ENCODE data around the gene HIP1. TPM values are rescaled to one million over a fixed set of nuclear protein-coding genes. Genes with fewer than 3 reads are reported as not detected.
A peak's percentile ranks its signal among the peaks of the same experiment; 100 is the strongest.
"Not testable (repeated sequence)": the region's sequence is repeated elsewhere in the genome, so short reads cannot be mapped to it uniquely, and the experiment has no call there.

HIP1 gene
- total RNA-seq (2022) (13.7 and 14.8 TPM in 2 replicates), Bru-seq, nascent RNA (percentile 41 among the genes with signal in this experiment), BruChase-seq, experiment 1, labeled RNA remaining after a 2-hour chase (percentile 42 among the genes with signal in this experiment), BruChase-seq, experiment 2, labeled RNA remaining after a 6-hour chase (percentile 47 among the genes with signal in this experiment)
- long read RNA-seq, partial matches to known transcripts, result 1 of 8 reads
- long read RNA-seq, other reads (novel, unspliced or antisense), result 7 of 8 reads

- CTCF ChIA-PET, result interaction anchor here (1.1 kb wide), 1 partner anchor 24 kb away, joined by 8 read pairs; no protein-coding TSS in a partner anchor
- H3K27me3 ChIP-seq (replicated peaks; ENCODE audit: control insufficient read depth, insufficient read depth, low read length), result no peaks in the 10 kb centered on the region
- H3K4me3 ChIP-seq (ENCODE audit: low read depth, low read length), result peak within 1 kb of the TSS; percentile 98
- Mint-ChIP-seq H3K4me1 (ENCODE audit: low read depth, unreplicated experiment) (peaks cover 14% of the 10 kb centered on the region), H3K9me3 (ENCODE audit: unreplicated experiment) (no peaks in the 10 kb centered on the region), H3K27ac (ENCODE audit: unreplicated experiment) (peak within 1 kb of the TSS; percentile 46), H3K36me3 (ENCODE audit: insufficient read depth, unreplicated experiment) (peaks cover 9% of the 10 kb centered on the region), H3K4me3 (ENCODE audit: unreplicated experiment) (peak within 1 kb of the TSS; percentile 82), H3K27me3 (ENCODE audit: insufficient read depth, unreplicated experiment) (peaks cover 11% of the 10 kb centered on the region)
- TF ChIP-seq, protein P1, sequence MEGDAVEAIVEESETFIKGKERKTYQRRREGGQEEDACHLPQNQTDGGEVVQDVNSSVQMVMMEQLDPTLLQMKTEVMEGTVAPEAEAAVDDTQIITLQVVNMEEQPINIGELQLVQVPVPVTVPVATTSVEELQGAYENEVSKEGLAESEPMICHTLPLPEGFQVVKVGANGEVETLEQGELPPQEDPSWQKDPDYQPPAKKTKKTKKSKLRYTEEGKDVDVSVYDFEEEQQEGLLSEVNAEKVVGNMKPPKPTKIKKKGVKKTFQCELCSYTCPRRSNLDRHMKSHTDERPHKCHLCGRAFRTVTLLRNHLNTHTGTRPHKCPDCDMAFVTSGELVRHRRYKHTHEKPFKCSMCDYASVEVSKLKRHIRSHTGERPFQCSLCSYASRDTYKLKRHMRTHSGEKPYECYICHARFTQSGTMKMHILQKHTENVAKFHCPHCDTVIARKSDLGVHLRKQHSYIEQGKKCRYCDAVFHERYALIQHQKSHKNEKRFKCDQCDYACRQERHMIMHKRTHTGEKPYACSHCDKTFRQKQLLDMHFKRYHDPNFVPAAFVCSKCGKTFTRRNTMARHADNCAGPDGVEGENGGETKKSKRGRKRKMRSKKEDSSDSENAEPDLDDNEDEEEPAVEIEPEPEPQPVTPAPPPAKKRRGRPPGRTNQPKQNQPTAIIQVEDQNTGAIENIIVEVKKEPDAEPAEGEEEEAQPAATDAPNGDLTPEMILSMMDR (IDR thresholded peaks at IDR 0.05; ENCODE audit: insufficient read depth in 1 of 2, low read depth in 1 of 2, low read length in 1 of 2, severe bottlenecking in 1 of 2, unreplicated experiment in 1 of 2), result no peak
- H3K9me3 ChIP-seq, result no peaks in the 10 kb centered on the region
- no TSS peak for BruUV-seq (replicated peaks)
- no peaks in the 10 kb centered on the region for H3K4me1 ChIP-seq
- H3K36me3 ChIP-seq (ENCODE audit: control insufficient read depth, insufficient read depth, low read length), result no peaks in the 10 kb centered on the region
- intact Hi-C loops (cut with micrococcal nuclease; ENCODE audit: unreplicated experiment), result no loop called here
- POLR2A ChIA-PET, result no interaction called here
- no peak for DNase-seq
These were observed at the start of gene HIP1 for GRCh38 chr7:75738604-75738974. HIP1 (minus strand) TSS chr7:75738941; CDS start chr7:75738920, 21 bp downstream.

DNA sequence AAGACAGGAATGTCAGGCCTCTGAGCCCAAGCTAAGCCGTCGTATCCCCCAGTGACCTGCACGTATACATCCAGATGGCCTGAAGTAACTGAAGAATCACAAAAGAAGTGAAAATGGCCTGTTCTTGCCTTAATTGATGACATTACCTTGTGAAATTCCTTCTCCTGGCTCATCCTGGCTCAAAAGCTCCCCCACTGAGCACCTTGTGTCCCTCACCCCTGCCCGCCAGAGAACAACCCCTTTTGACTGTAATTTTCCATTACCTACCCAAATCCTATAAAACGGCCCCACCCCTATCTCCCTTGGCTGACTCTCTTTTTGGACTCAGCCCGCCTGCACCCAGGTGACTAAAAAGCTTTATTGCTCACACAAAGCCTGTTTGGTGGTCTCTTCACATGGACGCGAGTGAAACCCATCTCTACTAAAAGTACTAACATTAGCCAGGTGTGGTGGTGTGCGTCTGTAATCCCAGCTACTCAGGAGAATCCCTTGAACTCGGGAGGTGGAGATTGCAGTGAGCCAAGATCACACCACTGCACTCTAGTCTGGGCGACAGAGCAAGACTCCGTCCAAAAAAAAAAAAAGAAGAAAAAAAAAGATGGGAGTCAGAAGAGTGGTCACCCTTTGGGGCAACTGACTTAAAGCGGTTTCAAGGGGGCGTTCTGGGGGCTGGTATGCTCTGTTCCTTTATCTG, 49.6 kb upstream of the HIP1 start:
- H3K9me3 Mint-ChIP-seq (ENCODE audit: unreplicated experiment); H3K4me3 ChIP-seq (ENCODE audit: low read depth, low read length); POLR2A ChIA-PET; H3K4me1 ChIP-seq; H3K27me3 ChIP-seq (replicated peaks; ENCODE audit: control insufficient read depth, insufficient read depth, low read length); DNase-seq; BruUV-seq (replicated peaks); H3K27ac Mint-ChIP-seq (ENCODE audit: unreplicated experiment); intact Hi-C loops (cut with micrococcal nuclease; ENCODE audit: unreplicated experiment); H3K27me3 Mint-ChIP-seq (ENCODE audit: insufficient read depth, unreplicated experiment); H3K9me3 ChIP-seq; CTCF ChIA-PET; H3K36me3 ChIP-seq (ENCODE audit: control insufficient read depth, insufficient read depth, low read length); H3K36me3 Mint-ChIP-seq (ENCODE audit: insufficient read depth, unreplicated experiment); H3K4me1 Mint-ChIP-seq (ENCODE audit: low read depth, unreplicated experiment); H3K4me3 Mint-ChIP-seq (ENCODE audit: unreplicated experiment): not testable (repeated sequence)

DNA sequence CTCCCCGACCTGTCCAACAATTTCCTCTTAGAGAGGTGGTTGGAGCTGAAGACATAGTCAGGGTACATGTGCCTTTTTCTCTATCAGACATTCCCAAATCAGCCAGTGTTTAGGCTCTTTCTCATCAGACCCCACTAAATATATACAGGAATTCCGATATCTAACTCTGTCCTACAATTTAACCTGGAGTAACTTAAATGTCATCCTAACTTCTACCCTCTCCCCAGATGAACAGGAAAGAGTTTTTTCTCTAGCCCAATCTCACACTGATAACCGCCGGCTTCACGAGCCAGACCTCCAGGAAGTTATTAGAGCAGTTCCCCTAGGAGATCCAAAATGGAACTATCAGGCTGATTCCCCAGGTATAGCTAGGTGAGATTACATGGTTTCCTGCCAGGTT, 44.3 kb upstream of the HIP1 start:
- H3K4me1 Mint-ChIP-seq (ENCODE audit: low read depth, unreplicated experiment); H3K27me3 ChIP-seq (replicated peaks; ENCODE audit: control insufficient read depth, insufficient read depth, low read length); BruUV-seq (replicated peaks); H3K4me1 ChIP-seq; H3K4me3 Mint-ChIP-seq (ENCODE audit: unreplicated experiment); H3K9me3 ChIP-seq; H3K27ac Mint-ChIP-seq (ENCODE audit: unreplicated experiment); POLR2A ChIA-PET; H3K36me3 Mint-ChIP-seq (ENCODE audit: insufficient read depth, unreplicated experiment); intact Hi-C loops (cut with micrococcal nuclease; ENCODE audit: unreplicated experiment); H3K4me3 ChIP-seq (ENCODE audit: low read depth, low read length); DNase-seq; H3K9me3 Mint-ChIP-seq (ENCODE audit: unreplicated experiment); H3K36me3 ChIP-seq (ENCODE audit: control insufficient read depth, insufficient read depth, low read length); CTCF ChIA-PET: not testable (repeated sequence)
- peaks cover 17% of the 10 kb centered on the region for H3K27me3 Mint-ChIP-seq (ENCODE audit: insufficient read depth, unreplicated experiment)

GRCh38 chr7:75780647-75781273, 42.0 kb upstream of the HIP1 start:
- H3K36me3 Mint-ChIP-seq (ENCODE audit: insufficient read depth, unreplicated experiment); H3K4me3 Mint-ChIP-seq (ENCODE audit: unreplicated experiment); H3K27ac Mint-ChIP-seq (ENCODE audit: unreplicated experiment); POLR2A ChIA-PET; H3K4me1 Mint-ChIP-seq (ENCODE audit: low read depth, unreplicated experiment); H3K9me3 ChIP-seq; intact Hi-C loops (cut with micrococcal nuclease; ENCODE audit: unreplicated experiment); BruUV-seq (replicated peaks); H3K9me3 Mint-ChIP-seq (ENCODE audit: unreplicated experiment); H3K4me1 ChIP-seq; DNase-seq; H3K36me3 ChIP-seq (ENCODE audit: control insufficient read depth, insufficient read depth, low read length); H3K4me3 ChIP-seq (ENCODE audit: low read depth, low read length); H3K27me3 ChIP-seq (replicated peaks; ENCODE audit: control insufficient read depth, insufficient read depth, low read length); CTCF ChIA-PET: not testable (repeated sequence)
- H3K27me3 Mint-ChIP-seq (ENCODE audit: insufficient read depth, unreplicated experiment), result peaks cover 17% of the 10 kb centered on the region

GRCh38 chr7:75779516-75779915, 40.8 kb upstream of the HIP1 start:
- H3K4me1 Mint-ChIP-seq (ENCODE audit: low read depth, unreplicated experiment); intact Hi-C loops (cut with micrococcal nuclease; ENCODE audit: unreplicated experiment): not testable (repeated sequence)

DNA sequence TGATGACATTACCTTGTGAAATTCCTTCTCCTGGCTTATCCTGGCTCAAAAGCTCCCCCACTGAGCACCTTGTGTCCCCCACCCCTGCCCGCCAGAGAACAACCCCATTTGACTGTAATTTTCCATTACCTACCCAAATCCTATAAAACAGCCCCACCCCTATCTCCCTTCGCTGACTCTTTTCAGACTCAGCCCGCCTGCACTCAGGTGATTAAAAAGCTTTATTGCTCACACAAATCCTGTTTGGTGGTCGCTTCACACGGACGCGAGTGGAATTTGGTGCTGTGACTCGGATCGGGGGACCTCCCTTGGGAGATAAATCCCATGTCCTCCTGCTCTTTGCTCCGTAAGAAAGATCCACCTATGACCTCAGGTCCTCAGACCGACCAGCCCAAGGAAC, 40.3 kb upstream of the HIP1 start:
- H3K4me3 ChIP-seq (ENCODE audit: low read depth, low read length); H3K27me3 ChIP-seq (replicated peaks; ENCODE audit: control insufficient read depth, insufficient read depth, low read length); CTCF ChIA-PET; DNase-seq; H3K9me3 Mint-ChIP-seq (ENCODE audit: unreplicated experiment); H3K4me1 ChIP-seq; H3K36me3 ChIP-seq (ENCODE audit: control insufficient read depth, insufficient read depth, low read length); H3K4me3 Mint-ChIP-seq (ENCODE audit: unreplicated experiment); H3K36me3 Mint-ChIP-seq (ENCODE audit: insufficient read depth, unreplicated experiment); BruUV-seq (replicated peaks); H3K4me1 Mint-ChIP-seq (ENCODE audit: low read depth, unreplicated experiment); intact Hi-C loops (cut with micrococcal nuclease; ENCODE audit: unreplicated experiment); H3K27ac Mint-ChIP-seq (ENCODE audit: unreplicated experiment); H3K9me3 ChIP-seq; POLR2A ChIA-PET: not testable (repeated sequence)
- H3K27me3 Mint-ChIP-seq (ENCODE audit: insufficient read depth, unreplicated experiment), result peaks cover 17% of the 10 kb centered on the region

More at GRCh38 chr7:75779516-75779915, 40.8 kb upstream of the HIP1 start:
- CTCF ChIA-PET; H3K36me3 ChIP-seq (ENCODE audit: control insufficient read depth, insufficient read depth, low read length); H3K9me3 Mint-ChIP-seq (ENCODE audit: unreplicated experiment); H3K27me3 ChIP-seq (replicated peaks; ENCODE audit: control insufficient read depth, insufficient read depth, low read length); DNase-seq; H3K36me3 Mint-ChIP-seq (ENCODE audit: insufficient read depth, unreplicated experiment); H3K9me3 ChIP-seq; POLR2A ChIA-PET; BruUV-seq (replicated peaks); H3K27ac Mint-ChIP-seq (ENCODE audit: unreplicated experiment); H3K4me3 Mint-ChIP-seq (ENCODE audit: unreplicated experiment); H3K4me1 ChIP-seq; H3K4me3 ChIP-seq (ENCODE audit: low read depth, low read length): not testable (repeated sequence)
- peaks cover 17% of the 10 kb centered on the region for H3K27me3 Mint-ChIP-seq (ENCODE audit: insufficient read depth, unreplicated experiment)

Measured in Caco-2 (cell line).